ENCODE results near the gene CDH22. TPM values are rescaled to one million over a fixed set of nuclear protein-coding genes. Genes with fewer than 3 reads are reported as not detected.

Gene CDH22
- total and polyA plus RNA-seq, 10 of the 15 experiments (the other 5 are each of a cell fraction or from before 2014, with no cell fraction given) = not detected

GRCh38 chr20:46213946-46214823 is 94.1 kb downstream of the CDH22 start:
- Histone ChIP-seq H3K27me3 (replicated peaks in 1 of 2; ENCODE audit: control insufficient read depth in 2 of 2, insufficient read depth in 2 of 2, low read length in 1 of 2) (peaks cover 0 to 1% of the 10 kb centered on the region in 2 experiments; a peak in 2 of 4 replicates), H3K36me3 (ENCODE audit: control insufficient read depth in 2 of 2, insufficient read depth in 2 of 2, low read length in 1 of 2) (no peaks in the 10 kb centered on the region), H3K9me3 (replicated peaks; ENCODE audit: control insufficient read depth, insufficient read depth, low read length) (no peaks in the 10 kb centered on the region), H3K79me2 (ENCODE audit: control insufficient read depth, insufficient read depth, low read length) (no peaks in the 10 kb centered on the region), H2AFZ (ENCODE audit: control insufficient read depth, low read depth, low read length) (no peak overlapping the region), H3K4me1 (ENCODE audit: control insufficient read depth, insufficient read depth, low read length) (no peaks in the 10 kb centered on the region), H3K9ac (ENCODE audit: control insufficient read depth, insufficient read depth, low read length) (no peak overlapping the region), H4K20me1 (ENCODE audit: control insufficient read depth, insufficient read depth) (no peaks in the 10 kb centered on the region; the same call in 1 of the 2 replicates), H3K4me2 (ENCODE audit: control insufficient read depth, insufficient read depth) (no peak overlapping the region), H3K4me3 (no peak overlapping the region), H3K27ac (ENCODE audit: control insufficient read depth, insufficient read depth) (no peak overlapping the region)
- WGBS (ENCODE audit: insufficient coverage, insufficient replicate concordance, low lambda C conversion rate, missing lambda C conversion rate) = 14% methylated on average over 8 of the region's 8 CpGs
- no TSS peak for BruUV-seq (replicated peaks)
- ChIA-PET CTCF (no interaction called here), RAD21 (ENCODE audit: unreplicated experiment) (no interaction called here), POLR2A (no interaction called here), SMC1A (ENCODE audit: uncharacterized antibody, unreplicated experiment) (no interaction called here)
- ATAC-seq (no peak), FAIRE-seq (no peak), DNase-seq (ENCODE audit: low read depth, low spot score) (no peak)
- in situ Hi-C loops (cut with MboI) = no loop called here
- TF ChIP-seq HCFC1 (IDR thresholded peaks at IDR 0.05; ENCODE audit: low read length) = no peak
- TF ChIP-seq E2F4 (IDR thresholded peaks at IDR 0.05; ENCODE audit: low read depth, low read length) = no peak
- TF ChIP-seq, protein P1, sequence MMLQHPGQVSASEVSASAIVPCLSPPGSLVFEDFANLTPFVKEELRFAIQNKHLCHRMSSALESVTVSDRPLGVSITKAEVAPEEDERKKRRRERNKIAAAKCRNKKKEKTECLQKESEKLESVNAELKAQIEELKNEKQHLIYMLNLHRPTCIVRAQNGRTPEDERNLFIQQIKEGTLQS (IDR thresholded peaks at IDR 0.05; ENCODE audit: borderline replicate concordance, extremely low read depth, low read depth, low read length) = no peak
- no peak for TF ChIP-seq JUNB (IDR thresholded peaks at IDR 0.05)
- no peak for TF ChIP-seq NFYB (IDR thresholded peaks at IDR 0.05; ENCODE audit: insufficient read depth, low read depth, low read length)
- intact Hi-C loops (cut with micrococcal nuclease; ENCODE audit: unreplicated experiment) = no loop called here

Data from GM12878 (cell line).